HG03045 (cell line): Measurements from ENCODE around the gene MBTPS2.
"Not testable (repeated sequence)": the region's sequence is repeated elsewhere in the genome, so short reads cannot be mapped to it uniquely, and the experiment has no call there.

Source experiments
- ATAC-seq: cut with Tn5 transposase; IDR thresholded peaks from one replicate; pipeline ENCODE4 v1.9.1; 2021; ENCODE audit warnings: mild to moderate bottlenecking, moderate library complexity; ENCODE audit not compliant: unreplicated experiment

The MBTPS2 gene

GRCh38 chrX:21855937-21856415 lies 16.6 kb downstream of the MBTPS2 start, which contains the start of gene YY2:
Gene YY2, plus strand, starts transcription at chrX:21855987. Its CDS starts 498 bp downstream, at chrX:21856485.
- ATAC-seq: no peak

- no peak for ATAC-seq
These were observed 17.1 kb downstream of the MBTPS2 start for GRCh38 chrX:21856504-21856903.

- no peak for ATAC-seq
These were observed 23.8 kb downstream of the MBTPS2 start for GRCh38 chrX:21863241-21863640.

- ATAC-seq: no peak
These were observed 26.0 kb downstream of the MBTPS2 start for GRCh38 chrX:21865436-21865835.

GRCh38 chrX:21870494-21870893 lies 31.1 kb downstream of the MBTPS2 start:
- ATAC-seq: no peak

GRCh38 chrX:21873063-21873775 lies 33.8 kb downstream of the MBTPS2 start:
- ATAC-seq: no peak

GRCh38 chrX:21874182-21874581 lies 34.8 kb downstream of the MBTPS2 start:
- ATAC-seq: not testable (repeated sequence)

- ATAC-seq: no peak
These were observed 35.6 kb downstream of the MBTPS2 start for GRCh38 chrX:21875013-21875412.

- no peak for ATAC-seq
These were observed 42.6 kb downstream of the MBTPS2 start for GRCh38 chrX:21881881-21882574.

DNA sequence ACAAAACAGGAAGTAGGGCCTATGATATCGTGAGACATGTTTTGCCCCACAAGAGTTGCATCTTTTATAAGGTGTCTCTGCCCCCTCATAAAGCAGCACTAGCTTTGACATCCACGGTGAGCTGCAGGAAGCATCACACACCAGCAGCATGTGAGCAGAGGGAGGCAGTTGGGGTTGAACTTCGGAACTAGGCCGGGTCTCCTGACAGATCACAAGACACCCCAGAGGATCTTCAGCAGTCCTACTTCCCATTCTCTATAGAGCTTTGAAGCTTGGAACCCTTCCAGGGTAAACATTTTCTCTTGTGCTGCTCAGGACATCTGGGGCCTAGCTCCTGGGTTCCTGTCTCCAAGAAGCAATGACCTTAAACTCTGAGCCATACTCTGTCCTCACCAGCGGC lies 43.8 kb downstream of the MBTPS2 start:
- ATAC-seq: no peak

GRCh38 chrX:21885568-21885967 lies 46.2 kb downstream of the MBTPS2 start:
- no peak for ATAC-seq

- ATAC-seq: no peak
These were observed 65.9 kb downstream of the MBTPS2 start for GRCh38 chrX:21905313-21905712.

DNA sequence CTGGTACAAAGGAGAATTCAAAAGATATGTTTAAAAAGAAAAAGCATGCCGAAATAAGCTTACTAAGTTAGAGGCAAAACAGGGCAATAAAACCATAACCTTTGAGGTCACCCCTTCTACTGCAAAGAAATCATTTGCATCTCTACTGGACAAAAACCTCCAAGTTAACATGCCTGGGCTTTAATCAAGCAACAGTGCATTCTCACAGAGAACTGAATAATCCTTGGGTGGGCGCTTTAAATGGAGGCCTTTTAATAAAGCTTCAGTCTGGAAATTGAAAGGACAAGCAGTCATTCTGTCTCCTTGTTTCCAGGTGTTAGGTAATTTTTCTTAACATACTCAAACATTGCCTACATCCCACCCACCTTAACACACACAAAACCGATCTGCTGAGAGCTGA lies 66.5 kb downstream of the MBTPS2 start:
- no peak for ATAC-seq

GRCh38 chrX:21907260-21907659 lies 67.8 kb downstream of the MBTPS2 start:
- no peak for ATAC-seq

- ATAC-seq: no peak
These were observed 72.1 kb downstream of the MBTPS2 start for GRCh38 chrX:21911481-21911880.

DNA sequence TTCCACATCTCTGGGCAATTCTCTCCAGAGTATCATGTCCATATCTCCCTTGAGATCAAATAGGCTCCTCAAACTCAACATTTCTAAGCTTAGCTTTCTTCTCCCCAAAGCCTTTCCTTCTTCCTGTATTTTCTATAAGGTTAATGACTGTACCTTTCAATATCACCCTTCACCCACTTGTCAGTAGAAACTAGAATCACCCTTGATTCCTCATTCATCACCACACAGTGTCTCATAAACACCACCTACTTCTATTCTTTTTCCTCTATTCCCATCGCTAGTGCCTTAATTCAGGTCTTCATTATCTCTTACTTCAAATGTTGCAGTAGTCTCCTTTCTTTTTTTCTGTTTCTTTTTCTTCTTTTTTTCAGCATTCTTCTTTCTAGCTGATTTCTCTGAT lies 72.8 kb downstream of the MBTPS2 start:
- ATAC-seq: no peak

GRCh38 chrX:21912989-21913388 lies 73.6 kb downstream of the MBTPS2 start:
- no peak for ATAC-seq

- no peak for ATAC-seq
These were observed 86.7 kb downstream of the MBTPS2 start for GRCh38 chrX:21926116-21926515.

DNA sequence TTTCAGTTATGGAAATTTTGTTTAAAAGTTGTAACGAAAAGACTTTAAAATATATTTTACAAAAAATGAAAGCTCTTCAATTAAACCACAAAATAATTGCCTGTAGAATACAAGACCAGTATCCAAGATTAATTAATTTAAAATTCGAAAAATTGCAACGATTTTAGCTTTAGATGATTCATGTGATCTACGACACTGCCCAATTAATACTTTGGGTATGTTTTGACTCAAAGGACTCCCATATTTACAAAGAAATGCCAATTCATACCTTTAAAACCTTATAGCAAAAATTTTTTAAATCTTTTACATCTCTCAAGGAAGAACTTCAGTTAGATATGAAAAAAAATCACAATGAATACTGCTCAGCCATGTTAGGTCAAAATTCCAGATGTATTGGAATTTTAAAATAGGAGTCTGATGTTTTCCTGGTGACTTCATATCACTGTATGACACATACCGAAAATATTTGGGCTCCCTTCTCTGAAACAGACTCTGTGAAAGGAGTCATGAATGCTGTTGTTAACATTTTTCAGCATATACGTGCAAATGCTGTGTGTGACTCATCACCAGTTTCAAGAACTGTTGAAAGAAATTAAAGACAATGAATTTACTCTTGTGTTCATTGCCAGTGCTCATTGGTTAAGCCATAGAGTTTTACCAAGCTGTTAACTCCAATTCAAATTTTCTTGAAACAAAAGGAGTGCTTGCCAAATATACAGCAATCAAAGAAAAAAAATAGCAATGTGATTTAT lies 87.3 kb downstream of the MBTPS2 start:
- no peak for ATAC-seq

- no peak for ATAC-seq
These were observed 89.8 kb downstream of the MBTPS2 start for GRCh38 chrX:21929209-21929608.

DNA sequence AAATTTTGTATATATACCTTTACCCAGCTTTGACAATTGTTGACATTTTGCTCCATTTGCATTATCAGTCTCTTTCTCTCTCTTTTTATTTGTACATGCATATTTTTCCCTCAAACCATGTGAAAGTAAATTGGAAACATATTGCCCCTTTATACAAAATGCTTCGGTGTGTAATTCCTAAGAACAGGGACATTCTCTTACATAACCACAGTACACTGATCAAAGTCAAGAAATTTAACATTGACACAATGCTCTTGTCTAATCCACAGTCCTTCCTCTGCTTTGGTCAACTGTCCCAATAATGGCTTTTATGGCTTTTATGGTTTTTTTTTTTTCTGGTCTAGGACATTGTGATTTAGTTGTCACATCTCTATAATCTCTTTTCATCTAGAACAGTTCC lies 91.6 kb downstream of the MBTPS2 start:
- ATAC-seq: no peak
